WERI-Rb-1 (cell line): ENCODE data around the gene UXS1.

Source experiments
- DNase-seq: peaks from one replicate; pipeline ENCODE4 v3.0.0-alpha.2; 2020
- H3K27ac ChIP-seq: fragments of 250-450 bp; sonication (Bioruptor Pico); 2 replicates; pipeline ENCODE4 v1.5.1; 2020; ENCODE audit warnings: mild to moderate bottlenecking, moderate library complexity
- H3K27me3 ChIP-seq: fragments of 250-450 bp; sonication (Bioruptor Pico); 2 replicates; pipeline ENCODE4 v1.5.1; 2021; ENCODE audit warnings: mild to moderate bottlenecking, low read depth, moderate library complexity; ENCODE audit not compliant: insufficient read depth, severe bottlenecking
- H3K36me3 ChIP-seq: fragments of 250-450 bp; sonication (Bioruptor Pico); 2 replicates; pipeline ENCODE4 v1.5.1; 2020; ENCODE audit warnings: mild to moderate bottlenecking, moderate library complexity
- H3K4me3 ChIP-seq: 2 replicates; pipeline ENCODE4 v1.5.1; 2011; ENCODE audit warnings: low read depth, mild to moderate bottlenecking, control low read depth, low read length
- H3K9me3 ChIP-seq: fragments of 250-450 bp; sonication (Bioruptor Pico); 2 replicates; pipeline ENCODE4 v1.5.1; 2021; ENCODE audit warnings: mild to moderate bottlenecking, moderate library complexity; ENCODE audit not compliant: severe bottlenecking
- TF ChIP-seq, protein P1 (sequence below): IDR thresholded peaks from 2 replicates; pipeline ENCODE4 v1.5.1; 2011; ENCODE audit warnings: low read depth, mild to moderate bottlenecking, control low read depth, inconsistent platforms, low read length

Gene UXS1

GRCh38 chr2:106120432-106120831 lies 73.7 kb downstream of the UXS1 start:
- Histone ChIP-seq H3K9me3 (no peaks in the 10 kb centered on the region), H3K27me3 (no peaks in the 10 kb centered on the region), H3K4me3 (no peak overlapping the region), H3K36me3 (peaks cover 33% of the 10 kb centered on the region), H3K27ac (no peak overlapping the region)
- TF ChIP-seq, protein P1, sequence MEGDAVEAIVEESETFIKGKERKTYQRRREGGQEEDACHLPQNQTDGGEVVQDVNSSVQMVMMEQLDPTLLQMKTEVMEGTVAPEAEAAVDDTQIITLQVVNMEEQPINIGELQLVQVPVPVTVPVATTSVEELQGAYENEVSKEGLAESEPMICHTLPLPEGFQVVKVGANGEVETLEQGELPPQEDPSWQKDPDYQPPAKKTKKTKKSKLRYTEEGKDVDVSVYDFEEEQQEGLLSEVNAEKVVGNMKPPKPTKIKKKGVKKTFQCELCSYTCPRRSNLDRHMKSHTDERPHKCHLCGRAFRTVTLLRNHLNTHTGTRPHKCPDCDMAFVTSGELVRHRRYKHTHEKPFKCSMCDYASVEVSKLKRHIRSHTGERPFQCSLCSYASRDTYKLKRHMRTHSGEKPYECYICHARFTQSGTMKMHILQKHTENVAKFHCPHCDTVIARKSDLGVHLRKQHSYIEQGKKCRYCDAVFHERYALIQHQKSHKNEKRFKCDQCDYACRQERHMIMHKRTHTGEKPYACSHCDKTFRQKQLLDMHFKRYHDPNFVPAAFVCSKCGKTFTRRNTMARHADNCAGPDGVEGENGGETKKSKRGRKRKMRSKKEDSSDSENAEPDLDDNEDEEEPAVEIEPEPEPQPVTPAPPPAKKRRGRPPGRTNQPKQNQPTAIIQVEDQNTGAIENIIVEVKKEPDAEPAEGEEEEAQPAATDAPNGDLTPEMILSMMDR = no peak
- no peak for DNase-seq

GRCh38 chr2:106119074-106119473 lies 75.0 kb downstream of the UXS1 start:
- DNase-seq = no peak
- TF ChIP-seq, protein P1 = no peak
- H3K36me3 ChIP-seq = peaks cover 33% of the 10 kb centered on the region
- no peaks in the 10 kb centered on the region for H3K9me3 ChIP-seq
- no peak overlapping the region for H3K4me3 ChIP-seq
- H3K27me3 ChIP-seq = no peaks in the 10 kb centered on the region
- H3K27ac ChIP-seq = no peak overlapping the region

GRCh38 chr2:106117882-106118684 lies 76.0 kb downstream of the UXS1 start:
- TF ChIP-seq, protein P1 = no peak
- no peak overlapping the region for H3K27ac ChIP-seq
- no peak for DNase-seq
- no peak overlapping the region for H3K4me3 ChIP-seq
- H3K27me3 ChIP-seq = no peaks in the 10 kb centered on the region
- no peaks in the 10 kb centered on the region for H3K9me3 ChIP-seq
- peaks cover 26% of the 10 kb centered on the region for H3K36me3 ChIP-seq

DNA sequence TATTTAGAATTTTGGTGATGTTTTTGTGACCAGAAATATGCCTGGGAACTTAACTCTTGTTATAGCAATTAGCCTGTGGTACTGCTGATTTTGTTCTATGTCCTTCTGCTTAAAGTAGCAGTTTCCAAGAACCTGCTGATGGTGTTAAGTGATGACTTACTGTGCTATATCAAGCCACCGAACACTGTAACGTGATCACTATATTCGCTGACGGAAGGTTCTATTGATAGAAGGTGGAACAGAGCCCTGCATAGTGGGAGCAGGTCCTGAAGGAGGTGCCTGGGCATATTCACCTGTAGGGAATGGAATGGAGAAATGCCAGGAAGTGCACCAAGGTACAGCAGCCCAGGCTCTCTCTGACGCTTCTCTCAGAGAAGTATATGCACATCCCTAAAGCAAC lies 76.8 kb downstream of the UXS1 start:
- TF ChIP-seq, protein P1 = no peak

DNA sequence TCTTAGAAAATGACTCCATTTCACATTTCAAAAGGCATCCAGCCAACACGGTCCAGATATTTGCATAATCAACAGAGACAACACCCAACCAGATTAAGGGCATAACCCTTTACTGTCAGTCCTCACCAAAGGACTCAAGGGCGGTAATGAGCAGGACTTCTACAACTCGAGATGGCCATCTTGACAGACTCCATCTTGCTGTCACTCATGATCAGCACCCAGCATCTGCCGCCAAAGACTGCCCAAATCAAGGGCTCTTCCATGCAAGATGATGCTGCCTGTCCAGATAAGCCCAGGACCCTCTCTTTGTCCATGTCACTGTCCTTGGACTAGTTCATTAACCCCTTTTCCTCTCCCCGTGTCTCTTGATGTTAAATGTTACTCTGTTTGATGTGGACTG lies 77.9 kb downstream of the UXS1 start:
- no peaks in the 10 kb centered on the region for H3K27me3 ChIP-seq

More for the DNA sequence above, 76.8 kb downstream of the UXS1 start:
- Histone ChIP-seq H3K9me3 (no peaks in the 10 kb centered on the region), H3K27ac (no peak overlapping the region), H3K4me3 (no peak overlapping the region), H3K36me3 (peaks cover 24% of the 10 kb centered on the region), H3K27me3 (no peaks in the 10 kb centered on the region)
- no peak for DNase-seq

More for the DNA sequence above, 77.9 kb downstream of the UXS1 start:
- DNase-seq = no peak
- TF ChIP-seq, protein P1 = no peak
- Histone ChIP-seq H3K9me3 (no peaks in the 10 kb centered on the region), H3K36me3 (peaks cover 25% of the 10 kb centered on the region), H3K27ac (no peak overlapping the region), H3K4me3 (no peak overlapping the region)
